HG03460 (cell line): Measurements from ENCODE around the gene PRKCH.

Experiments used
- ATAC-seq: cut with Tn5 transposase; IDR thresholded peaks from one replicate; pipeline ENCODE4 v1.9.1; 2021; ENCODE audit not compliant: unreplicated experiment

PRKCH gene

GRCh38 chr14:61418746-61419145 lies 97.4 kb downstream of the PRKCH start:
- ATAC-seq = no peak

- ATAC-seq = no peak
Observed at GRCh38 chr14:61419201-61419600, 97.8 kb downstream of the PRKCH start.

GRCh38 chr14:61420326-61420725 lies 98.9 kb downstream of the PRKCH start:
- ATAC-seq = no peak

GRCh38 chr14:61421212-61421923 lies 100.0 kb downstream of the PRKCH start:
- ATAC-seq = no peak

- ATAC-seq = no peak
Observed at GRCh38 chr14:61426048-61426447, 104.7 kb downstream of the PRKCH start.

GRCh38 chr14:61428261-61428660 lies 106.9 kb downstream of the PRKCH start:
- no peak for ATAC-seq

GRCh38 chr14:61429316-61429715 lies 107.9 kb downstream of the PRKCH start:
- ATAC-seq = no peak

GRCh38 chr14:61430066-61430757 lies 108.8 kb downstream of the PRKCH start:
- no peak for ATAC-seq

- no peak for ATAC-seq
Observed at GRCh38 chr14:61433169-61433568, 111.8 kb downstream of the PRKCH start.

- ATAC-seq = no peak
Observed at GRCh38 chr14:61433828-61434227, 112.4 kb downstream of the PRKCH start.

- ATAC-seq = no peak
Observed at GRCh38 chr14:61434311-61434710, 112.9 kb downstream of the PRKCH start.

- no peak for ATAC-seq
Observed at GRCh38 chr14:61435563-61436337, 114.4 kb downstream of the PRKCH start.

- no peak for ATAC-seq
Observed at GRCh38 chr14:61437381-61437780, 116.0 kb downstream of the PRKCH start.

GRCh38 chr14:61438036-61438435 lies 116.7 kb downstream of the PRKCH start:
- ATAC-seq = no peak

- peak; percentile 42 for ATAC-seq
Observed at GRCh38 chr14:61438497-61438859, 117.1 kb downstream of the PRKCH start.

GRCh38 chr14:61438860-61439765 lies 117.7 kb downstream of the PRKCH start:
- ATAC-seq = no peak

- no peak for ATAC-seq
Observed at GRCh38 chr14:61439779-61440418, 118.5 kb downstream of the PRKCH start.

- no peak for ATAC-seq
Observed at GRCh38 chr14:61443481-61443880, 122.1 kb downstream of the PRKCH start.

GRCh38 chr14:61444215-61444768 lies 122.9 kb downstream of the PRKCH start:
- ATAC-seq = peak; percentile 82

- ATAC-seq = no peak
Observed at GRCh38 chr14:61451491-61451890, 130.1 kb downstream of the PRKCH start.
